H9 (cell line): Measurements from ENCODE around the gene TRAK2. TPM values are rescaled to one million over a fixed set of nuclear protein-coding genes. Genes with fewer than 3 reads are reported as not detected.

Experiments
- DNase-seq: peaks from one replicate; pipeline ENCODE4 v3.0.0-alpha.2; 2017
- H2AFZ ChIP-seq: one replicate; pipeline ENCODE4 v1.6.1; 2013; ENCODE audit warnings: mild to moderate bottlenecking, low read length, control low read depth, moderate library complexity
- H2AK5ac ChIP-seq: 2 replicates; pipeline ENCODE4 v1.6.1; 2013; ENCODE audit warnings: low read length, control low read depth, mixed read lengths; ENCODE audit not compliant: insufficient read length
- H2BK120ac ChIP-seq: one replicate; pipeline ENCODE4 v1.6.1; 2013; ENCODE audit warnings: low read depth, mild to moderate bottlenecking, low read length, control low read depth, inconsistent platforms; ENCODE audit not compliant: poor library complexity, severe bottlenecking
- H2BK12ac ChIP-seq: 2 replicates; pipeline ENCODE4 v1.6.1; 2013; ENCODE audit warnings: low read length, control low read depth, mixed read lengths, low read depth; ENCODE audit not compliant: insufficient read length
- H2BK15ac ChIP-seq: 2 replicates; pipeline ENCODE4 v1.6.1; 2013; ENCODE audit warnings: low read depth, low read length, control low read depth
- H2BK20ac ChIP-seq: one replicate; pipeline ENCODE4 v1.6.1; 2013; ENCODE audit warnings: low read depth, mild to moderate bottlenecking, low read length, control low read depth, inconsistent platforms; ENCODE audit not compliant: poor library complexity, severe bottlenecking
- H2BK5ac ChIP-seq: 2 replicates; pipeline ENCODE4 v1.6.1; 2013; ENCODE audit warnings: low read length, control low read depth, mixed read lengths; ENCODE audit not compliant: insufficient read length
- H3K14ac ChIP-seq: 2 replicates; pipeline ENCODE4 v1.6.1; 2013; ENCODE audit warnings: low read length, control low read depth; ENCODE audit not compliant: insufficient read depth
- H3K18ac ChIP-seq: 2 replicates; pipeline ENCODE4 v1.6.1; 2013; ENCODE audit warnings: low read depth, mild to moderate bottlenecking, mixed read lengths, low read length, control low read depth; ENCODE audit not compliant: insufficient read length
- H3K23ac ChIP-seq: 2 replicates; pipeline ENCODE4 v1.6.1; 2013; ENCODE audit warnings: low read length, control low read depth, mixed read lengths, low read depth; ENCODE audit not compliant: insufficient read length
- H3K23me2 ChIP-seq: 2 replicates; pipeline ENCODE4 v1.6.1; 2013; ENCODE audit warnings: low read depth, mild to moderate bottlenecking, mixed read lengths, low read length, control low read depth; ENCODE audit not compliant: insufficient read length, poor library complexity, severe bottlenecking
- H3K27ac ChIP-seq: 2 replicates; pipeline ENCODE4 v1.5.1; 2013; ENCODE audit warnings: low read length, control low read depth, mixed read lengths, low read depth; ENCODE audit not compliant: insufficient read length
- H3K27me3 ChIP-seq: 2 replicates; pipeline ENCODE4 v1.6.1; 2013; ENCODE audit warnings: low read length, control low read depth, inconsistent platforms; ENCODE audit not compliant: insufficient read depth
- H3K4ac ChIP-seq: 2 replicates; pipeline ENCODE4 v1.6.1; 2013; ENCODE audit warnings: low read depth, mild to moderate bottlenecking, control low read depth, inconsistent platforms, low read length, moderate library complexity
- H3K4me1 ChIP-seq: 2 replicates; pipeline ENCODE4 v1.6.1; 2013; ENCODE audit warnings: low read length, control low read depth, inconsistent platforms; ENCODE audit not compliant: insufficient read depth
- H3K4me2 ChIP-seq: 2 replicates; pipeline ENCODE4 v1.6.1; 2013; ENCODE audit warnings: low read length, control low read depth, mixed read lengths; ENCODE audit not compliant: insufficient read length, insufficient read depth
- H3K56ac ChIP-seq: 2 replicates; pipeline ENCODE4 v1.6.1; 2013; ENCODE audit warnings: low read depth, mild to moderate bottlenecking, mixed read lengths, low read length, control low read depth; ENCODE audit not compliant: insufficient read length
- H3K79me1 ChIP-seq: 2 replicates; pipeline ENCODE4 v1.6.1; 2013; ENCODE audit warnings: low read depth, mild to moderate bottlenecking, moderate library complexity, low read length, control low read depth, inconsistent platforms; ENCODE audit not compliant: insufficient read depth, poor library complexity, severe bottlenecking
- H3K79me2 ChIP-seq: 2 replicates; pipeline ENCODE4 v1.6.1; 2013; ENCODE audit warnings: low read length, control low read depth, inconsistent platforms; ENCODE audit not compliant: insufficient read depth
- H3K9ac ChIP-seq: 2 replicates; pipeline ENCODE4 v1.6.1; 2013; ENCODE audit warnings: low read length, control low read depth, mixed read lengths; ENCODE audit not compliant: insufficient read length; ENCODE audit errors: extremely low read depth
- H3K9me3 ChIP-seq: one replicate; pipeline ENCODE4 v1.6.1; 2013; ENCODE audit warnings: low read depth, low read length, inconsistent platforms; ENCODE audit not compliant: control insufficient read depth
- H3T11ph ChIP-seq: one replicate; pipeline ENCODE4 v1.6.1; 2013; ENCODE audit warnings: mild to moderate bottlenecking, low read length, control low read depth, inconsistent platforms
- H4K20me1 ChIP-seq: one replicate; pipeline ENCODE4 v1.6.1; 2013; ENCODE audit not compliant: control insufficient read depth, insufficient read length, insufficient read depth
- H4K5ac ChIP-seq: 2 replicates; pipeline ENCODE4 v1.6.1; 2013; ENCODE audit warnings: low read depth, mild to moderate bottlenecking, mixed read lengths, low read length, control low read depth; ENCODE audit not compliant: insufficient read length
- H4K8ac ChIP-seq: replicated peaks from 2 replicates; pipeline ENCODE4 v1.6.1; 2013; ENCODE audit warnings: low read length, control low read depth, mixed read lengths, low read depth; ENCODE audit not compliant: insufficient read length
- H4K91ac ChIP-seq: 2 replicates; pipeline ENCODE4 v1.6.1; 2013; ENCODE audit warnings: low read depth, mild to moderate bottlenecking, moderate library complexity, mixed read lengths, low read length, control low read depth; ENCODE audit not compliant: insufficient read length
- H3K27ac Mint-ChIP-seq, 3 experiments: 2 replicates in 2 of 3; 3 replicates in 1 of 3; pipeline ENCODE4 v1.8.0; 2020 to 2021; ENCODE audit warnings: mixed read lengths in 3 of 3, mild to moderate bottlenecking in 1 of 3, moderate library complexity in 1 of 3
- H3K27me3 Mint-ChIP-seq: 2 replicates; pipeline ENCODE4 v1.8.0; 2021; ENCODE audit warnings: low read depth, mild to moderate bottlenecking, moderate library complexity, mixed read lengths
- H3K36me3 Mint-ChIP-seq, 3 experiments: 2 replicates in 2 of 3; 3 replicates in 1 of 3; pipeline ENCODE4 v1.8.0; 2020 to 2021; ENCODE audit warnings: low read depth in 3 of 3, mixed read lengths in 3 of 3; ENCODE audit not compliant: insufficient read depth in 1 of 3
- H3K4me1 Mint-ChIP-seq, 2 experiments: 2 replicates each; pipeline ENCODE4 v1.8.0; 2020; ENCODE audit warnings: mixed read lengths in 2 of 2
- H3K4me3 Mint-ChIP-seq, 2 experiments: 2 replicates in 1 of 2; 3 replicates in 1 of 2; pipeline ENCODE4 v1.8.0; 2020 to 2021; ENCODE audit warnings: mild to moderate bottlenecking in 2 of 2, mixed read lengths in 2 of 2, moderate library complexity in 1 of 2
- H3K9me3 Mint-ChIP-seq, 2 experiments: 2 replicates in 1 of 2; 3 replicates in 1 of 2; pipeline ENCODE4 v1.8.0; 2020; ENCODE audit warnings: mild to moderate bottlenecking in 2 of 2, mixed read lengths in 2 of 2, moderate library complexity in 1 of 2
- WGBS: extraction: QIAGEN DNeasy Blood & Tissue Kit; methylation state at CpG from one replicate; pipeline ENCODE4 v1.1.7; 2013; ENCODE audit warnings: missing lambda C conversion rate, low lambda C conversion rate, mixed read lengths; ENCODE audit not compliant: insufficient read length; ENCODE audit errors: extremely low coverage; 5-methylcytosine and 5-hydroxymethylcytosine counted together
- total RNA-seq: library from RNA; stranded (reverse); gene quantifications from 2 replicates; pipeline ENCODE4 v1.2.1, GENCODE V29; 2021
- TF ChIP-seq, protein P1 (sequence below): fragments of 200-600 bp; sonication (generic); conservative IDR thresholded peaks from 3 replicates; pipeline ENCODE4 v1.8.0; 2021; ENCODE audit warnings: antibody characterized with exemption, mild to moderate bottlenecking

TRAK2 gene
- total RNA-seq, 1 experiment from 2014 or later, result 14.2 TPM

- Histone ChIP-seq H2AFZ (no peak within 1 kb of the TSS), H3K9ac (no peak within 1 kb of the TSS)
These were observed 94.0 kb downstream of the TRAK2 start, which contains the start of gene FLACC1 for GRCh38 chr2:201357221-201357620. TSS of gene FLACC1 (minus strand) at chr2:201357345. CDS start at chr2:201351404, 5,941 bp downstream.

More at GRCh38 chr2:201357221-201357620, 94.0 kb downstream of the TRAK2 start, which contains the start of gene FLACC1:
- Histone ChIP-seq H2BK120ac (peak within 1 kb of the TSS; percentile 81), H3K27me3 (no peaks in the 10 kb centered on the region), H3K27ac (no peak within 1 kb of the TSS), H2AK5ac (no peak within 1 kb of the TSS), H4K8ac (no peak within 1 kb of the TSS), H3K9me3 (no peaks in the 10 kb centered on the region), H3K79me1 (no peaks in the 10 kb centered on the region), H4K91ac (no peak within 1 kb of the TSS), H2BK12ac (no peak within 1 kb of the TSS), H4K20me1 (no peaks in the 10 kb centered on the region), H3K14ac (no peak within 1 kb of the TSS; the same call in 1 of the 2 replicates), H2BK20ac (peak within 1 kb of the TSS; percentile 60), H3K56ac (no peak within 1 kb of the TSS), H3K4me1 (no peaks in the 10 kb centered on the region), H2BK5ac (no peak within 1 kb of the TSS), H3K23me2 (no peaks in the 10 kb centered on the region), H3K4ac (no peak within 1 kb of the TSS; the same call in 1 of the 2 replicates), H3K18ac (peak within 1 kb of the TSS; percentile 32), H2BK15ac (no peak within 1 kb of the TSS), H3K23ac (no peak within 1 kb of the TSS), H3K4me2 (no peak within 1 kb of the TSS), H4K5ac (no peak within 1 kb of the TSS), H3K79me2 (no peaks in the 10 kb centered on the region), H3T11ph (peak within 1 kb of the TSS; percentile 62)
- H3K27ac Mint-ChIP-seq, result peak within 1 kb of the TSS; percentile 23 to 94 (median 82); a peak in 6 of 7 replicates
- no peak within 1 kb of the TSS; a peak in 2 of 5 replicates for H3K4me3 Mint-ChIP-seq
- DNase-seq, result peak; percentile 76
- no peaks in the 10 kb centered on the region; a peak in 1 of 7 replicates for H3K36me3 Mint-ChIP-seq
- no peaks in the 10 kb centered on the region for H3K27me3 Mint-ChIP-seq
- TF ChIP-seq, protein P1, sequence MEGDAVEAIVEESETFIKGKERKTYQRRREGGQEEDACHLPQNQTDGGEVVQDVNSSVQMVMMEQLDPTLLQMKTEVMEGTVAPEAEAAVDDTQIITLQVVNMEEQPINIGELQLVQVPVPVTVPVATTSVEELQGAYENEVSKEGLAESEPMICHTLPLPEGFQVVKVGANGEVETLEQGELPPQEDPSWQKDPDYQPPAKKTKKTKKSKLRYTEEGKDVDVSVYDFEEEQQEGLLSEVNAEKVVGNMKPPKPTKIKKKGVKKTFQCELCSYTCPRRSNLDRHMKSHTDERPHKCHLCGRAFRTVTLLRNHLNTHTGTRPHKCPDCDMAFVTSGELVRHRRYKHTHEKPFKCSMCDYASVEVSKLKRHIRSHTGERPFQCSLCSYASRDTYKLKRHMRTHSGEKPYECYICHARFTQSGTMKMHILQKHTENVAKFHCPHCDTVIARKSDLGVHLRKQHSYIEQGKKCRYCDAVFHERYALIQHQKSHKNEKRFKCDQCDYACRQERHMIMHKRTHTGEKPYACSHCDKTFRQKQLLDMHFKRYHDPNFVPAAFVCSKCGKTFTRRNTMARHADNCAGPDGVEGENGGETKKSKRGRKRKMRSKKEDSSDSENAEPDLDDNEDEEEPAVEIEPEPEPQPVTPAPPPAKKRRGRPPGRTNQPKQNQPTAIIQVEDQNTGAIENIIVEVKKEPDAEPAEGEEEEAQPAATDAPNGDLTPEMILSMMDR, result no peak
- peaks cover 5% of the 10 kb centered on the region in 2 experiments; a peak in 3 of 4 replicates for H3K4me1 Mint-ChIP-seq
- H3K9me3 Mint-ChIP-seq, result no peaks in the 10 kb centered on the region
- WGBS, result no CpG with 5 or more reads among the region's 1 CpG
